MG63 (cell line): ENCODE data around the gene PINK1. TPM values are rescaled to one million over a fixed set of nuclear protein-coding genes. Genes with fewer than 3 reads are reported as not detected.

Experiments
- total RNA-seq: library from RNA; depleted of rRNA; stranded (reverse); fragments of >200 nt; shearing (Covaris generic); gene quantifications from 2 replicates; pipeline ENCODE4 v1.2.3, GENCODE V29; 2014; ENCODE audit warnings: low replicate concordance; rRNA removed

PINK1 gene
- total RNA-seq, 1 experiment from 2014 or later: 73.3 TPM

Other genes starting within 250 kb of the PINK1 start
- 20.5 and 31.6 TPM in 2 replicates for gene CAMK2N1, start 147.2 kb upstream of the PINK1 start, total RNA-seq
- 12.1 and 14.3 TPM in 2 replicates for gene MUL1, start 125.3 kb upstream of the PINK1 start, total RNA-seq
- gene FAM43B, start 80.9 kb upstream of the PINK1 start, total RNA-seq: 0.15 TPM in 1 of 2 replicates, not detected in the other
- gene CDA, start 44.4 kb upstream of the PINK1 start, total RNA-seq: not detected in 2 replicates
- 307 and 434 TPM in 2 replicates for gene DDOST, start 27.9 kb downstream of the PINK1 start, total RNA-seq
- 0.03 TPM in 1 of 2 replicates, not detected in the other for gene KIF17, start 84.5 kb downstream of the PINK1 start, total RNA-seq
- gene SH2D5, start 99.2 kb downstream of the PINK1 start, total RNA-seq: 1.7 and 2.4 TPM in 2 replicates
- gene HP1BP3, start 153.8 kb downstream of the PINK1 start, total RNA-seq: 211 and 227 TPM in 2 replicates